GM12878 (cell line): ENCODE data around the gene ASAP2. TPM values are rescaled to one million over a fixed set of nuclear protein-coding genes. Genes with fewer than 3 reads are reported as not detected.

Experiments
- ATAC-seq: fragments of 200-7000 bp; cut with Tn5 transposase; 3 replicates; pipeline ENCODE4 v1.9.1; 2020; ENCODE audit warnings: mild to moderate bottlenecking, moderate library complexity
- BruUV-seq: library from RNA; stranded (reverse); fragments of 400-500 nt; replicated peaks from 2 replicates; lab custom pipeline; 2021; lab: Mats Ljungman, UMichigan
- CTCF ChIA-PET: fragments of 300-600 bp; sonication (Branson Sonifier 250); formaldehyde crosslinking; extraction: SDS; loops from one replicate; lab custom pipeline; 2021; ENCODE audit warnings: inconsistent platforms; lab: Yijun Ruan, JAX
- POLR2A ChIA-PET: fragments of 350-600 bp; formaldehyde crosslinking; extraction: SDS; loops from one replicate; lab custom pipeline; 2021; ENCODE audit warnings: inconsistent platforms; lab: Charles Lee
- RAD21 ChIA-PET: fragments of 300-600 bp; sonication (Branson Sonifier 250); formaldehyde crosslinking; loops from one replicate; lab custom pipeline; 2023; ENCODE audit warnings: antibody characterized with exemption; ENCODE audit not compliant: unreplicated experiment; lab: Charles Lee
- SMC1A ChIA-PET: fragments of 300-600 bp; sonication (Branson Sonifier 250); formaldehyde crosslinking; loops from one replicate; lab custom pipeline; 2023; ENCODE audit not compliant: unreplicated experiment, uncharacterized antibody; lab: Charles Lee
- DNase-seq: peaks from one replicate; pipeline ENCODE4 v3.0.0-alpha.2; 2011; ENCODE audit warnings: low read depth, low spot score
- FAIRE-seq: peaks from 3 replicates; lab custom pipeline; 2011; peaks lifted over from hg19 to GRCh38; lab: Jason Lieb, UNC
- H2AFZ ChIP-seq: 2 replicates; pipeline ENCODE4 v1.6.0; 2011; ENCODE audit warnings: low read depth, low read length, control low read depth; ENCODE audit not compliant: control insufficient read depth
- H3K27ac ChIP-seq: 2 replicates; pipeline ENCODE4 v1.5.1; 2011; ENCODE audit warnings: control low read depth; ENCODE audit not compliant: control insufficient read depth, insufficient read depth
- H3K27me3 ChIP-seq, 2 experiments: replicated peaks in 1 of 2; 2 replicates each; pipeline versions ENCODE4 v1.6.0 to v1.6.1; 2011; ENCODE audit warnings: low read length in 1 of 2; ENCODE audit not compliant: control insufficient read depth in 2 of 2, insufficient read depth in 2 of 2
- H3K36me3 ChIP-seq, 2 experiments: 2 replicates each; pipeline ENCODE4 v1.5.1; 2011; ENCODE audit warnings: low read length in 1 of 2; ENCODE audit not compliant: control insufficient read depth in 2 of 2, insufficient read depth in 2 of 2
- H3K4me1 ChIP-seq: 2 replicates; pipeline ENCODE4 v1.6.1; 2011; ENCODE audit warnings: mild to moderate bottlenecking, low read length, moderate library complexity, mixed read lengths; ENCODE audit not compliant: control insufficient read depth, insufficient read depth
- H3K4me2 ChIP-seq: 2 replicates; pipeline ENCODE4 v1.6.0; 2011; ENCODE audit warnings: control low read depth; ENCODE audit not compliant: control insufficient read depth, insufficient read depth
- H3K4me3 ChIP-seq: fragments of 200-600 bp; sonication (generic); 2 replicates; pipeline ENCODE4 v1.5.1; 2016
- H3K79me2 ChIP-seq: 2 replicates; pipeline ENCODE4 v1.6.0; 2011; ENCODE audit warnings: low read length; ENCODE audit not compliant: control insufficient read depth, insufficient read depth
- H3K9ac ChIP-seq: 2 replicates; pipeline ENCODE4 v1.8.0; 2011; ENCODE audit warnings: low read length, control low read depth, mixed read lengths; ENCODE audit not compliant: control insufficient read depth, insufficient read depth
- H3K9me3 ChIP-seq: replicated peaks from 3 replicates; pipeline ENCODE4 v1.5.1; 2011; ENCODE audit warnings: mild to moderate bottlenecking, low read length; ENCODE audit not compliant: control insufficient read depth, insufficient read depth
- H4K20me1 ChIP-seq: 2 replicates; pipeline ENCODE4 v1.6.0; 2011; ENCODE audit not compliant: control insufficient read depth, insufficient read depth
- CHD2 ChIP-seq: IDR thresholded peaks from 2 replicates; pipeline ENCODE4 v1.6.1; 2011; ENCODE audit warnings: low read depth, low read length, improper control_type of control experiment, borderline replicate concordance
- IKZF2 ChIP-seq, 2 experiments: fragments of 450-650 bp; IDR thresholded peaks; 2 replicates each; pipeline ENCODE4 v1.6.1; 2017; ENCODE audit warnings: mild to moderate bottlenecking in 2 of 2, moderate library complexity in 2 of 2
- PAX8 ChIP-seq: fragments of 450-650 bp; IDR thresholded peaks from 2 replicates; pipeline ENCODE4 v1.6.1; 2017; ENCODE audit warnings: mild to moderate bottlenecking, moderate library complexity
- PML ChIP-seq: IDR thresholded peaks from 2 replicates; pipeline ENCODE4 v1.6.1; 2012; ENCODE audit warnings: low read length, inconsistent platforms
- RFX5 ChIP-seq: IDR thresholded peaks from 2 replicates; pipeline ENCODE4 v1.6.1; 2011; ENCODE audit warnings: low read depth, low read length, improper control_type of control experiment
- SP1 ChIP-seq: IDR thresholded peaks from one replicate; pipeline ENCODE4 v1.6.1; 2011; ENCODE audit warnings: low read depth, low read length
- SPI1 ChIP-seq: IDR thresholded peaks from 2 replicates; pipeline ENCODE4 v1.6.1; 2011; ENCODE audit warnings: low read depth, mild to moderate bottlenecking, low read length, moderate library complexity, borderline replicate concordance; ENCODE audit not compliant: insufficient read depth
- WGBS: methylation state at CpG from one replicate; pipeline ENCODE4 v1.1.6; 2016; ENCODE audit warnings: low lambda C conversion rate; ENCODE audit not compliant: insufficient replicate concordance, insufficient coverage; ENCODE audit errors: missing lambda C conversion rate; 5-methylcytosine and 5-hydroxymethylcytosine counted together
- in situ Hi-C: fragments of 300-500 bp; cut with MboI; formaldehyde crosslinking; loops from 9 replicates; pipeline ENCODE4 v1.14.3; 2018; ENCODE audit warnings: mixed read lengths
- intact Hi-C: fragments of 100-400 bp; cut with micrococcal nuclease; formaldehyde crosslinking; loops from one replicate; pipeline ENCODE4 v1.14.2; 2022; ENCODE audit not compliant: unreplicated experiment
- polyA plus RNA-seq, 11 experiments: library from polyadenylated mRNA; depleted of rRNA in 4 of 11; unstranded in 6 of 11; stranded (reverse) in 5 of 11; fragments of >200 nt; fragmentation: Nextera tagmentation in 4 of 11; fragmentation: Illumina TruSeq in 1 of 11; extraction: Ambion mirVana in 4 of 11; extraction: Trizol in 1 of 11; gene quantifications; 1 replicate in 1 of 11; 2 replicates in 10 of 11; pipeline versions ENCODE4 v1.2.1 to v1.2.3, GENCODE V29; 2011 to 2016; ENCODE audit warnings: inconsistent platforms in 2 of 11, missing spikeins in 2 of 11, low read depth in 1 of 11
- total RNA-seq, 4 experiments: library from RNA; depleted of rRNA in 3 of 4; stranded (reverse); fragments of >200 nt in 3 of 4; fragmentation: Illumina TruSeq in 1 of 4; extraction: Trizol in 1 of 4; gene quantifications; 2 replicates each; pipeline versions ENCODE4 v1.2.1 to v1.2.3, GENCODE V29; 2013 to 2021
- TF ChIP-seq, protein P1 (sequence below): fragments of 450-650 bp; IDR thresholded peaks from 2 replicates; pipeline ENCODE4 v1.6.1; 2017; ENCODE audit warnings: antibody characterized with exemption, mild to moderate bottlenecking, moderate library complexity
- TF ChIP-seq, protein P2 (sequence below): IDR thresholded peaks from 2 replicates; pipeline ENCODE4 v1.6.1; 2012; ENCODE audit warnings: low read length, inconsistent platforms

Gene ASAP2
- total and polyA plus RNA-seq, 10 of the 15 experiments (the other 5 are each of a cell fraction or from before 2014, with no cell fraction given) = 0.05 to 0.27 (median 0.07) TPM; not detected in 4

DNA sequence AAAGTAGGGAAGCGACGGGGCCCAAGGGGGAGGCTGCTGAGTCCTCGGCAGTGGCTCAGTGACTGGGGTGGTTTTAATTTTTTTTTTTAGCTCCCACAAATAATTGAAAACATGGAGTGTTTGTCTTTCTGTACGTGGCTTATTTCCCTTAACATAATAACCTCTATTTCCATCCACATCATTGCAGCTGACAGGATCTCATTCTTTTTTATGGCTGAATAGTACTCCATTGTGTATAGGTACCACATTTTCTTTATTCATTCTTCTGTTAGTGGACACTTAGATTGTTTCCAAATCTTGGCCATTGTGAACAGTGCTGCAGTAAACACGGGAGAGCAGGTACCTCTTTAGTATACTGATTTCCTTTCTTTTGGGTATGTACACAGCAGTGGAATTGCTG is 65.1 kb downstream of the ASAP2 start:
- Histone ChIP-seq H3K4me2 (no peak overlapping the region), H3K9me3 (no peaks in the 10 kb centered on the region), H2AFZ (no peak overlapping the region), H3K9ac (no peak overlapping the region), H3K27ac (no peak overlapping the region), H3K27me3 (no peaks in the 10 kb centered on the region), H3K79me2 (no peaks in the 10 kb centered on the region), H4K20me1 (no peaks in the 10 kb centered on the region), H3K4me1 (no peaks in the 10 kb centered on the region), H3K36me3 (no peaks in the 10 kb centered on the region), H3K4me3 (no peak overlapping the region)
- intact Hi-C loops (no loop called here), in situ Hi-C loops (no loop called here)
- FAIRE-seq (peak; percentile 23), ATAC-seq (no peak), DNase-seq (no peak)
- ChIA-PET SMC1A (no interaction called here), RAD21 (no interaction called here), POLR2A (no interaction called here), CTCF (no interaction called here)
- no peak for TF ChIP-seq IKZF2 (IDR thresholded peaks at IDR 0.05)
- no peak for TF ChIP-seq CHD2
- TF ChIP-seq RFX5 = no peak
- no peak for TF ChIP-seq SP1
- TF ChIP-seq PAX8 = no peak
- TF ChIP-seq PML = no peak
- TF ChIP-seq SPI1 = no peak
- WGBS = 24% methylated on average over 5 of the region's 5 CpGs
- BruUV-seq = no TSS peak

DNA sequence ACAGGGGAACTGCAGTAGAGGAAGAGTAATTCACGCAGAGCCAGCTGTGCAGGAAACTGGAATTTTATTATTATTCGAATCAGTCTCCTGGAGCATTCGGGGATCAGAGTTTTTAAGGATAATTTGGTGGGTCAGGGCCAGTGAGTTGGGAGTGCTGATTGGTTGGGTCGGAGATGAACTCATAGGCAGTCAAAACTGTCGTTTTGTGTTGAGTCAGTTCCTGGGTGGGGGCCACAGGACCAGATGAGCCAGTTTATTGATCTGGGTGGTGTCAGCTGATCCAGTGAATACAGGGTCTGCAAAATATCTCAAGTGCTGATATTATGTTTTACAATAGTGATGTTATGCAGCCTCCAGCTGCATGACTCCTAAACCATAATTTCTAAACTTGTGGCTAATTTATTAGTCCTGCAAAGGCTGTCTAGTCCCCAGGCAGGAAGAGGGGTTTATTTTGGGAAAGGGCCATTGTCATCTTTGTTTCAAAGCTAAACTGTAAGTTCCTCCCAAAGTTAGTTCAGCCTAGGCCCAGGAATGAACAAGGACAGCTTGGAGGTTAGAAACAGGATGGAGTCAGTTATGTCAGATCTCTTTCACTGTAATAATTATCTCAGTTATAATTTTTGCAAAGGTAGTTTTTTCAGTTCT is 67.0 kb downstream of the ASAP2 start:
- ChIA-PET RAD21 (no interaction called here), POLR2A (no interaction called here), CTCF (no interaction called here), SMC1A (no interaction called here)
- TF ChIP-seq, protein P1, sequence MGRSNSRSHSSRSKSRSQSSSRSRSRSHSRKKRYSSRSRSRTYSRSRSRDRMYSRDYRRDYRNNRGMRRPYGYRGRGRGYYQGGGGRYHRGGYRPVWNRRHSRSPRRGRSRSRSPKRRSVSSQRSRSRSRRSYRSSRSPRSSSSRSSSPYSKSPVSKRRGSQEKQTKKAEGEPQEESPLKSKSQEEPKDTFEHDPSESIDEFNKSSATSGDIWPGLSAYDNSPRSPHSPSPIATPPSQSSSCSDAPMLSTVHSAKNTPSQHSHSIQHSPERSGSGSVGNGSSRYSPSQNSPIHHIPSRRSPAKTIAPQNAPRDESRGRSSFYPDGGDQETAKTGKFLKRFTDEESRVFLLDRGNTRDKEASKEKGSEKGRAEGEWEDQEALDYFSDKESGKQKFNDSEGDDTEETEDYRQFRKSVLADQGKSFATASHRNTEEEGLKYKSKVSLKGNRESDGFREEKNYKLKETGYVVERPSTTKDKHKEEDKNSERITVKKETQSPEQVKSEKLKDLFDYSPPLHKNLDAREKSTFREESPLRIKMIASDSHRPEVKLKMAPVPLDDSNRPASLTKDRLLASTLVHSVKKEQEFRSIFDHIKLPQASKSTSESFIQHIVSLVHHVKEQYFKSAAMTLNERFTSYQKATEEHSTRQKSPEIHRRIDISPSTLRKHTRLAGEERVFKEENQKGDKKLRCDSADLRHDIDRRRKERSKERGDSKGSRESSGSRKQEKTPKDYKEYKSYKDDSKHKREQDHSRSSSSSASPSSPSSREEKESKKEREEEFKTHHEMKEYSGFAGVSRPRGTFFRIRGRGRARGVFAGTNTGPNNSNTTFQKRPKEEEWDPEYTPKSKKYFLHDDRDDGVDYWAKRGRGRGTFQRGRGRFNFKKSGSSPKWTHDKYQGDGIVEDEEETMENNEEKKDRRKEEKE = no peak
- TF ChIP-seq, protein P2, sequence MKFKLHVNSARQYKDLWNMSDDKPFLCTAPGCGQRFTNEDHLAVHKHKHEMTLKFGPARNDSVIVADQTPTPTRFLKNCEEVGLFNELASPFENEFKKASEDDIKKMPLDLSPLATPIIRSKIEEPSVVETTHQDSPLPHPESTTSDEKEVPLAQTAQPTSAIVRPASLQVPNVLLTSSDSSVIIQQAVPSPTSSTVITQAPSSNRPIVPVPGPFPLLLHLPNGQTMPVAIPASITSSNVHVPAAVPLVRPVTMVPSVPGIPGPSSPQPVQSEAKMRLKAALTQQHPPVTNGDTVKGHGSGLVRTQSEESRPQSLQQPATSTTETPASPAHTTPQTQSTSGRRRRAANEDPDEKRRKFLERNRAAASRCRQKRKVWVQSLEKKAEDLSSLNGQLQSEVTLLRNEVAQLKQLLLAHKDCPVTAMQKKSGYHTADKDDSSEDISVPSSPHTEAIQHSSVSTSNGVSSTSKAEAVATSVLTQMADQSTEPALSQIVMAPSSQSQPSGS = no peak
- H3K4me3 ChIP-seq = no peak overlapping the region
- H3K9ac ChIP-seq = no peak overlapping the region
- ATAC-seq (no peak), DNase-seq (no peak), FAIRE-seq (no peak)
- no peaks in the 10 kb centered on the region; a peak in 1 of 4 replicates for H3K27me3 ChIP-seq
- intact Hi-C loops (no loop called here), in situ Hi-C loops (no loop called here)
- no peak overlapping the region for H3K27ac ChIP-seq
- H3K4me1 ChIP-seq = no peaks in the 10 kb centered on the region
- no peaks in the 10 kb centered on the region for H3K9me3 ChIP-seq
- BruUV-seq = no TSS peak
- H3K36me3 ChIP-seq = no peaks in the 10 kb centered on the region
- WGBS = 3% methylated on average over 5 of the region's 5 CpGs
- no peak overlapping the region for H3K4me2 ChIP-seq
- no peak overlapping the region for H2AFZ ChIP-seq
- no peaks in the 10 kb centered on the region for H4K20me1 ChIP-seq
- H3K79me2 ChIP-seq = no peaks in the 10 kb centered on the region
